Spleen (tissue), 7 donors: ENCODE results near the gene RBFOX1.

Experiments
- CTCF ChIP-seq, 11 experiments: fragments of 200-600 bp in 7 of 11; fragments of 450-650 bp in 4 of 11; sonication (generic) in 4 of 11; IDR thresholded peaks in 8 of 11; conservative IDR thresholded peaks in 3 of 11; 1 replicate in 7 of 11; 2 replicates in 4 of 11; pipeline versions ENCODE4 v1.4.0 to v1.8.0; 2016 to 2021; ENCODE audit warnings: antibody characterized with exemption in 11 of 11, inconsistent platforms in 4 of 11, mild to moderate bottlenecking in 1 of 11
- POLR2A ChIP-seq, 3 donors: fragments of 450-650 bp; IDR thresholded peaks; one replicate each; pipeline ENCODE4 v1.5.1; 2017; ENCODE audit warnings: antibody characterized with exemption in 3 of 3, mild to moderate bottlenecking in 1 of 3
- POLR2AphosphoS5 ChIP-seq, 3 donors: sonication (generic); formaldehyde crosslinking; IDR thresholded peaks; one replicate each; pipeline ENCODE4 v1.5.1; 2017; ENCODE audit warnings: antibody characterized with exemption in 3 of 3
- donor health status: DM: no; HTN: no; CAD: no; lungs with moderate emphysema.
- donor health status: DM: no; HTN: no; CAD: no.
- donor health status: DM: no; HTN: no; CAD: no.

DNA sequence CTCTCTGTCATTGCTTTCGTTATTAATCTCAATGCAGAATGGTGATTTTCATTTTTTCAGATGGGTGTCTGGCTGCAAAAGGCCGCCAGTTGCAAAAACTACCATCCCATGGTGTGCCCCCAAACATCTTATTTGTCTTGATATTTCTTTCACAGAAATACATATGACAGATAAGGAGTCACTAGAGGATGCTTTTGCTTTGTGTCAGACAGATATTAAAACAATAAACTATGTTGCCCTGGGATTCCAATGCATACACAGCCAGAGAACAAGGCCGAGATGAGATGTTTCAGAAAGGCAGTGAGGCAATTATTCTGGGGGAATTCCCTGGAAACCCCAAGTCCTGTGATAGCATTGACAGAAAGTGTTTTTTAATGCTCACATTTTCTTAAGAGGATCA is 307.7 kb downstream of the RBFOX1 start:
- no peak for TF ChIP-seq CTCF (IDR thresholded peaks at IDR 0.05 in 8 of 11, conservative IDR thresholded peaks at IDR 0.05 in 3 of 11)
- TF ChIP-seq POLR2A (IDR thresholded peaks at IDR 0.05) = no peak
- no peak for TF ChIP-seq POLR2AphosphoS5 (IDR thresholded peaks at IDR 0.05)
